ENCODE results near the gene MYO18B.

GRCh38 chr22:25746012-25746373 is 4.0 kb downstream of the MYO18B start:
- TF ChIP-seq CTCF (conservative IDR thresholded peaks at IDR 0.05) (no peak), ZFX (IDR thresholded peaks at IDR 0.05) (no peak)

Measured in C4-2B (cell line).